ENCODE results near the gene MAGEA3.
"Not testable (repeated sequence)": the region's sequence is repeated elsewhere in the genome, so short reads cannot be mapped to it uniquely, and the experiment has no call there.

The MAGEA3 gene

DNA sequence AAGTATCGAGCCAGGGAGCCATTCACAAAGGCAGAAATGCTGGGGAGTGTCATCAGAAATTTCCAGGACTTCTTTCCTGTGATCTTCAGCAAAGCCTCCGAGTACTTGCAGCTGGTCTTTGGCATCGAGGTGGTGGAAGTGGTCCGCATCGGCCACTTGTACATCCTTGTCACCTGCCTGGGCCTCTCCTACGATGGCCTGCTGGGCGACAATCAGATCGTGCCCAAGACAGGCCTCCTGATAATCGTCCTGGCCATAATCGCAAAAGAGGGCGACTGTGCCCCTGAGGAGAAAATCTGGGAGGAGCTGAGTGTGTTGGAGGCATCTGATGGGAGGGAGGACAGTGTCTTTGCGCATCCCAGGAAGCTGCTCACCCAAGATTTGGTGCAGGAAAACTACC lies 37.9 kb downstream of the MAGEA3 start:
- not testable (repeated sequence) for DNase-seq

DNA sequence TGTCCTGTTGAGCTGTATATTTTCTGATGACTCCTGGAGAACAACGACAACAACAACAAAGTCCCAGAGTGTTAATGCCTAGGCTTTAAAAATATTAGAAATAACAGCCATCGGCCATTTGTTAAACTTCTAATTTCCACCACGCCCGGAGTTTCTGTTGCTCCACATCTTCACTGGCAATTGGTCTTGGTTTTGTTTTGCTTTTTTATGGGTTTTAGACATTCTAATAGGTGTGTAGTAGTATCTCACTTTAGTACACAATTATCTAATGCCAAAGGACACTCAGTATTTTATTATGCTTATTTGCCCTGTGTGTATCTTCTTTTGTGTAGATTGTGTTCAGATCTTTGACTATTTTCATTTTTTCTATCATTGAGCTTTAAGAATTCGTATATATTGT lies 40.0 kb downstream of the MAGEA3 start:
- no peak for DNase-seq

Measured in NCI-H69 (cell line).